NCI-H460 (cell line): ENCODE results near the gene CPLX1. TPM values are rescaled to one million over a fixed set of nuclear protein-coding genes. Genes with fewer than 3 reads are reported as not detected.

Source experiments
- DNase-seq: peaks from one replicate; pipeline ENCODE4 v3.0.0-alpha.2; 2016; ENCODE audit warnings: low read depth; ENCODE audit errors: extremely low read depth
- total RNA-seq: library from RNA; depleted of rRNA; stranded (reverse); fragments of >200 nt; shearing (Covaris generic); gene quantifications from 2 replicates; pipeline ENCODE4 v1.2.3, GENCODE V29; 2014

CPLX1 gene
- total RNA-seq, 1 experiment from 2014 or later, result 0.10 TPM

GRCh38 chr4:794900-795725, 30.8 kb downstream of the CPLX1 start:
- no peak for DNase-seq

- no peak for DNase-seq
These were observed 31.8 kb downstream of the CPLX1 start for GRCh38 chr4:793941-794621.

- DNase-seq, result no peak
These were observed 32.7 kb downstream of the CPLX1 start for GRCh38 chr4:793093-793861.

GRCh38 chr4:792626-793092, 33.3 kb downstream of the CPLX1 start:
- DNase-seq, result no peak

GRCh38 chr4:791898-792625, 33.9 kb downstream of the CPLX1 start:
- DNase-seq, result no peak

GRCh38 chr4:791252-791897, 34.6 kb downstream of the CPLX1 start:
- DNase-seq, result no peak

GRCh38 chr4:790466-790820, 35.5 kb downstream of the CPLX1 start:
- no peak for DNase-seq

- DNase-seq, result no peak
These were observed 36.1 kb downstream of the CPLX1 start for GRCh38 chr4:789571-790465.

- DNase-seq, result no peak
These were observed 37.2 kb downstream of the CPLX1 start for GRCh38 chr4:788636-789297.

GRCh38 chr4:788006-788635, 37.8 kb downstream of the CPLX1 start:
- no peak for DNase-seq

- no peak for DNase-seq
These were observed 38.4 kb downstream of the CPLX1 start for GRCh38 chr4:787561-787981.

GRCh38 chr4:786861-787300, 39.0 kb downstream of the CPLX1 start:
- no peak for DNase-seq

GRCh38 chr4:786074-786741, 39.7 kb downstream of the CPLX1 start:
- DNase-seq, result no peak

GRCh38 chr4:785332-786073, 40.4 kb downstream of the CPLX1 start:
- no peak for DNase-seq

- DNase-seq, result no peak
These were observed 41.3 kb downstream of the CPLX1 start for GRCh38 chr4:784401-785331.
